H1 (cell line): ENCODE results near the gene MRC2. TPM values are rescaled to one million over a fixed set of nuclear protein-coding genes. Genes with fewer than 3 reads are reported as not detected.

ENCODE experiments used
- CTCF ChIA-PET: fragments of 300-600 bp; sonication (Branson Sonifier 250); formaldehyde crosslinking; loops from one replicate; lab custom pipeline; 2021; ENCODE audit not compliant: partially characterized antibody; lab: Charles Lee
- POLR2A ChIA-PET: fragments of 300-600 bp; sonication (Branson Sonifier 250); formaldehyde crosslinking; loops from one replicate; lab custom pipeline; 2021; ENCODE audit warnings: inconsistent platforms; ENCODE audit not compliant: partially characterized antibody; lab: Charles Lee
- DNase-seq, 2 experiments: peaks; one replicate each; pipeline versions ENCODE4 v3.0.0 to v3.0.0-alpha.2; 2010 to 2022; ENCODE audit warnings: low spot score in 2 of 2, low read depth in 1 of 2, mixed read lengths in 1 of 2
- FAIRE-seq: peaks from 2 replicates; lab custom pipeline; 2011; peaks lifted over from hg19 to GRCh38; lab: Jason Lieb, UNC
- H2AFZ ChIP-seq: 2 replicates; pipeline ENCODE4 v1.8.1; 2012; ENCODE audit warnings: low read length, inconsistent platforms
- H2AK5ac ChIP-seq: 2 replicates; pipeline ENCODE4 v1.6.1; 2013; ENCODE audit warnings: low read depth, low read length
- H2BK120ac ChIP-seq: replicated peaks from 2 replicates; pipeline ENCODE3; 2013; ENCODE audit warnings: low read depth, low read length, inconsistent platforms
- H2BK12ac ChIP-seq: 2 replicates; pipeline ENCODE4 v1.6.1; 2013; ENCODE audit warnings: low read depth, low read length
- H2BK15ac ChIP-seq: 2 replicates; pipeline ENCODE4 v1.6.1; 2013; ENCODE audit warnings: low read length
- H2BK20ac ChIP-seq: 2 replicates; pipeline ENCODE4 v1.6.1; 2013; ENCODE audit warnings: low read length
- H2BK5ac ChIP-seq: 2 replicates; pipeline ENCODE4 v1.6.1; 2013; ENCODE audit warnings: low read depth, low read length
- H3K14ac ChIP-seq: 2 replicates; pipeline ENCODE4 v1.6.1; 2013; ENCODE audit warnings: inconsistent platforms; ENCODE audit not compliant: insufficient read length
- H3K18ac ChIP-seq: 2 replicates; pipeline ENCODE4 v1.6.1; 2013; ENCODE audit warnings: low read length; ENCODE audit errors: extremely low read depth
- H3K23ac ChIP-seq: 2 replicates; pipeline ENCODE4 v1.6.1; 2013; ENCODE audit warnings: inconsistent platforms; ENCODE audit not compliant: insufficient read length
- H3K23me2 ChIP-seq: 2 replicates; pipeline ENCODE4 v1.6.1; 2013; ENCODE audit warnings: low read depth, low read length
- H3K27ac ChIP-seq: 2 replicates; pipeline ENCODE4 v1.6.1; 2011; ENCODE audit warnings: low read depth, low read length, inconsistent platforms
- H3K27me3 ChIP-seq, 4 experiments: replicated peaks in 1 of 4; 1 replicate in 1 of 4; 2 replicates in 3 of 4; pipeline versions ENCODE4 v1.6.1 to v1.8.1; 2011 to 2013; ENCODE audit warnings: low read length in 3 of 4, mild to moderate bottlenecking in 3 of 4, inconsistent platforms in 2 of 4, mixed read lengths in 2 of 4, moderate library complexity in 1 of 4; ENCODE audit not compliant: control insufficient read depth in 3 of 4, insufficient read depth in 3 of 4; ENCODE audit errors: extremely low read depth in 1 of 4
- H3K36me3 ChIP-seq, 4 experiments: 2 replicates each; pipeline versions ENCODE4 v1.6.1 to v1.8.1; 2011 to 2013; ENCODE audit warnings: mild to moderate bottlenecking in 4 of 4, low read length in 3 of 4, moderate library complexity in 2 of 4, control low read depth in 1 of 4, inconsistent platforms in 1 of 4; ENCODE audit not compliant: insufficient read depth in 4 of 4, control insufficient read depth in 2 of 4
- H3K4ac ChIP-seq: replicated peaks from 2 replicates; pipeline ENCODE3; 2013; ENCODE audit warnings: low read length, low read depth, mixed read lengths, inconsistent platforms; ENCODE audit not compliant: insufficient read length
- H3K4me1 ChIP-seq, 4 experiments: replicated peaks in 1 of 4; 1 replicate in 1 of 4; 2 replicates in 3 of 4; pipeline versions ENCODE4 v1.6.1 to v1.8.1; 2011 to 2013; ENCODE audit warnings: low read length in 3 of 4, inconsistent platforms in 2 of 4, mixed read lengths in 1 of 4; ENCODE audit not compliant: insufficient read depth in 4 of 4, control insufficient read depth in 3 of 4
- H3K4me2 ChIP-seq, 2 experiments: 2 replicates each; pipeline versions ENCODE4 v1.6.1 to v1.8.1; 2011 to 2013; ENCODE audit warnings: low read depth in 2 of 2, low read length in 2 of 2, control low read depth in 1 of 2, inconsistent platforms in 1 of 2, mild to moderate bottlenecking in 1 of 2; ENCODE audit not compliant: insufficient read depth in 1 of 2
- H3K4me3 ChIP-seq, 4 experiments: fragments of 200-600, 300-600 bp in 1 of 4; sonication (generic), shearing (Covaris generic), sonication (Bioruptor Twin) in 1 of 4; 2 replicates each; pipeline versions ENCODE4 v1.5.1 to v1.8.1; 2011 to 2016; ENCODE audit warnings: low read length in 4 of 4, low read depth in 3 of 4, control low read depth in 2 of 4, inconsistent platforms in 2 of 4, mild to moderate bottlenecking in 2 of 4, mixed read lengths in 1 of 4, moderate library complexity in 1 of 4; ENCODE audit not compliant: insufficient read depth in 2 of 4; ENCODE audit errors: extremely low read depth in 1 of 4
- H3K56ac ChIP-seq: replicated peaks from 2 replicates; pipeline ENCODE3; 2013; ENCODE audit warnings: low read depth, mild to moderate bottlenecking, mixed read lengths, low read length, inconsistent platforms; ENCODE audit not compliant: insufficient read length
- H3K79me1 ChIP-seq: 2 replicates; pipeline ENCODE4 v1.6.1; 2013; ENCODE audit warnings: low read depth, low read length, control low read depth
- H3K79me2 ChIP-seq, 2 experiments: 2 replicates each; pipeline versions ENCODE4 v1.6.1 to v1.8.1; 2012 to 2013; ENCODE audit warnings: low read length in 2 of 2, mild to moderate bottlenecking in 2 of 2, inconsistent platforms in 1 of 2; ENCODE audit not compliant: insufficient read depth in 2 of 2, control insufficient read depth in 1 of 2
- H3K9ac ChIP-seq, 4 experiments: replicated peaks in 1 of 4; 1 replicate in 1 of 4; 2 replicates in 3 of 4; pipeline versions ENCODE4 v1.6.1 to v1.8.1; 2011 to 2013; ENCODE audit warnings: low read depth in 3 of 4, low read length in 3 of 4, control low read depth in 2 of 4, mild to moderate bottlenecking in 2 of 4, moderate library complexity in 2 of 4, inconsistent platforms in 1 of 4; ENCODE audit errors: extremely low read depth in 1 of 4
- H3K9me3 ChIP-seq, 2 experiments: 2 replicates each; pipeline versions ENCODE4 v1.6.1 to v1.8.1; 2012 to 2013; ENCODE audit warnings: mild to moderate bottlenecking in 2 of 2, moderate library complexity in 2 of 2, control low read depth in 1 of 2, inconsistent platforms in 1 of 2, low read depth in 1 of 2, low read length in 1 of 2, mixed read lengths in 1 of 2; ENCODE audit not compliant: insufficient read depth in 2 of 2
- H4K20me1 ChIP-seq, 2 experiments: replicated peaks in 1 of 2; 2 replicates each; pipeline versions ENCODE3 to v1.8.1; 2011 to 2013; ENCODE audit warnings: inconsistent platforms in 2 of 2, low read length in 2 of 2, mild to moderate bottlenecking in 1 of 2; ENCODE audit not compliant: insufficient read depth in 2 of 2, control insufficient read depth in 1 of 2
- H4K5ac ChIP-seq: 2 replicates; pipeline ENCODE4 v1.6.1; 2013; ENCODE audit warnings: low read length, low read depth, mixed read lengths, inconsistent platforms; ENCODE audit not compliant: insufficient read length
- H4K8ac ChIP-seq: 2 replicates; pipeline ENCODE4 v1.8.0; 2013; ENCODE audit warnings: mild to moderate bottlenecking, moderate library complexity, low read length, inconsistent platforms; ENCODE audit not compliant: insufficient read depth; ENCODE audit errors: extremely low read depth
- H4K91ac ChIP-seq: replicated peaks from 2 replicates; pipeline ENCODE3; 2013; ENCODE audit warnings: low read length, mixed read lengths, inconsistent platforms; ENCODE audit not compliant: insufficient read length
- ASH2L ChIP-seq: fragments of 200-600, 300-600 bp; sonication (generic); IDR thresholded peaks from one replicate; pipeline ENCODE4 v1.7.1; 2017; ENCODE audit warnings: low read length
- BACH1 ChIP-seq: IDR thresholded peaks from 2 replicates; pipeline ENCODE4 v1.6.1; 2012; ENCODE audit warnings: low read length, improper control_type of control experiment
- CHD1 ChIP-seq: IDR thresholded peaks from 2 replicates; pipeline ENCODE4 v1.6.1; 2012; ENCODE audit warnings: low read depth, low read length, improper control_type of control experiment
- GTF2F1 ChIP-seq: IDR thresholded peaks from 2 replicates; pipeline ENCODE4 v1.6.1; 2012; ENCODE audit warnings: low read depth, low read length, improper control_type of control experiment, borderline replicate concordance
- RAD21 ChIP-seq, 2 experiments: IDR thresholded peaks in 1 of 2; conservative IDR thresholded peaks in 1 of 2; 2 replicates each; pipeline ENCODE4 v1.6.1; 2011; ENCODE audit warnings: low read depth in 2 of 2, low read length in 2 of 2, improper control_type of control experiment in 1 of 2, inconsistent platforms in 1 of 2, mild to moderate bottlenecking in 1 of 2, moderate library complexity in 1 of 2
- SP4 ChIP-seq: IDR thresholded peaks from 2 replicates; pipeline ENCODE4 v1.6.1; 2012; ENCODE audit warnings: low read length, inconsistent platforms
- TEAD4 ChIP-seq: IDR thresholded peaks from 2 replicates; pipeline ENCODE4 v1.6.1; 2012; ENCODE audit warnings: low read depth, low read length, inconsistent platforms, mixed read lengths
- WGBS, 2 experiments: shearing (Covaris generic) in 1 of 2; methylation state at CpG; one replicate each; pipeline versions ENCODE4 v1.1.6 to v1.1.7; 2013 to 2015; ENCODE audit warnings: low lambda C conversion rate in 2 of 2, mixed read lengths in 2 of 2, inconsistent platforms in 1 of 2, low coverage in 1 of 2, missing lambda C conversion rate in 1 of 2; ENCODE audit not compliant: insufficient replicate concordance in 2 of 2, insufficient coverage in 1 of 2, insufficient read length in 1 of 2; ENCODE audit errors: extremely low coverage in 1 of 2, missing lambda C conversion rate in 1 of 2; 5-methylcytosine and 5-hydroxymethylcytosine counted together
- polyA plus RNA-seq, 7 experiments: library from polyadenylated mRNA; depleted of rRNA in 3 of 7; stranded (reverse) in 5 of 7; unstranded in 2 of 7; fragments of >200 nt in 5 of 7; fragments of 200-250 nt in 2 of 7; gene quantifications; 1 replicate in 5 of 7; 2 replicates in 1 of 7; 4 replicates in 1 of 7; pipeline versions ENCODE4 v1.2.1 to v1.2.3, GENCODE V29; 2011 to 2013; ENCODE audit warnings: missing spikeins in 2 of 7, mixed read lengths in 2 of 7
- total RNA-seq: library from RNA; stranded (reverse); fragmentation: NEBNext Ultra II Directional; extraction: Animal tissue kit (Norgen Biotek cat#: 25700); gene quantifications from 2 replicates; pipeline ENCODE4 v1.2.1, GENCODE V29; 2021

Gene MRC2
- total and polyA plus RNA-seq, 2 of the 8 experiments (the other 6 are each of a cell fraction or from before 2014, with no cell fraction given), result 7.0 to 24.2 TPM

DNA sequence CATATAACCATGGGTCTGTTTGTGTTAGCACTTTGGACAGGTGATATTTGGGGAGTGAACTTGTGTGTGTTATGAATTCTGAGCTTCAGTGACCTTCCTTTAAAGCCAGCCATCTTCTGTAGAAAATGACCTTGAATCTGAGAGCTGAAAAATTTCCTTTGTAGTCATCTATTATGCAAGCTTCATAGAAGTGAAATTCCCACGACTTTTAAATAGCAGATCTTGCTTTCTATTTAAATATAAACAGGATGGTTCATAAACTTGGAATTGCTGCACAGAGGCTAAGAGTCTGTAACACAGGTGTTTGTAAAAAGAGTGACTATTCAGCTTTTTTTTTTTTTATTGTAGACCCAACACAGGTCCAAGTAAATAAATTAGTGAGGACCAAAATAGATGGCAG is 95.2 kb downstream of the MRC2 start:
- TF ChIP-seq SP4, result no peak
- TF ChIP-seq CHD1, result no peak
- no peak for TF ChIP-seq ASH2L
- TF ChIP-seq RAD21 (IDR thresholded peaks at IDR 0.05 in 1 of 2, conservative IDR thresholded peaks at IDR 0.05 in 1 of 2; ENCODE audit: low read depth in 2 of 2, low read length in 2 of 2), result no peak
- no peak for TF ChIP-seq TEAD4
- TF ChIP-seq GTF2F1, result no peak
- TF ChIP-seq BACH1, result no peak
- TF ChIP-seq, all 59 proteins: peak for 0
- DNase-seq (no peak), FAIRE-seq (no peak)
- Histone ChIP-seq H3K9ac (no peak overlapping the region), H3K4me3 (no peak overlapping the region), H4K8ac (no peak overlapping the region), H3K4me1 (peaks cover 0 to 9% (median under 1%) of the 10 kb centered on the region in 4 experiments; a peak in 3 of 7 replicates), H2AK5ac (no peak overlapping the region), H3K14ac (no peak overlapping the region), H4K5ac (no peak overlapping the region), H3K36me3 (no peaks in the 10 kb centered on the region), H3K9me3 (no peaks in the 10 kb centered on the region), H3K4ac (no peak overlapping the region), H3K23me2 (0 out of 2 replicates have a peak, but pooled peaks cover 4% of the 10 kb centered on the region), H4K91ac (no peak overlapping the region), H3K27me3 (0 out of 7 replicates have a peak, but pooled peaks cover 0 to 1% (median 0%) of the 10 kb centered on the region in 4 experiments), H3K56ac (no peak overlapping the region), H2BK5ac (no peak overlapping the region), H2BK20ac (no peak overlapping the region), H2BK15ac (no peak overlapping the region), H3K27ac (no peak overlapping the region), H2BK120ac (no peak overlapping the region), H3K79me2 (no peaks in the 10 kb centered on the region), H2BK12ac (no peak overlapping the region), H2AFZ (no peak overlapping the region), H4K20me1 (no peaks in the 10 kb centered on the region), H3K23ac (no peak overlapping the region), H3K18ac (no peak overlapping the region), H3K79me1 (no peaks in the 10 kb centered on the region), H3K4me2 (no peak overlapping the region)
- POLR2A ChIA-PET, result interaction anchor here (1.6 kb wide), 1 partner anchor 10 kb away, joined by 5 read pairs; no protein-coding TSS in a partner anchor
- CTCF ChIA-PET, result interaction anchor here (0.9 to 6.1 kb wide), 7 partner anchors 10 to 253 kb away, joined by 3 to 43 read pairs (median 4); no protein-coding TSS in a partner anchor
- WGBS, 2 experiments, result 81% methylated on average over 1 of the region's 1 CpG; no CpG with 5 or more reads in 1 of the 2 experiments
